GM21367 (cell line): Measurements from ENCODE around the gene TIMM10B.

Experiments used
- ATAC-seq: cut with Tn5 transposase; IDR thresholded peaks from one replicate; pipeline ENCODE4 v1.9.1; 2021; ENCODE audit not compliant: unreplicated experiment

Gene TIMM10B

DNA sequence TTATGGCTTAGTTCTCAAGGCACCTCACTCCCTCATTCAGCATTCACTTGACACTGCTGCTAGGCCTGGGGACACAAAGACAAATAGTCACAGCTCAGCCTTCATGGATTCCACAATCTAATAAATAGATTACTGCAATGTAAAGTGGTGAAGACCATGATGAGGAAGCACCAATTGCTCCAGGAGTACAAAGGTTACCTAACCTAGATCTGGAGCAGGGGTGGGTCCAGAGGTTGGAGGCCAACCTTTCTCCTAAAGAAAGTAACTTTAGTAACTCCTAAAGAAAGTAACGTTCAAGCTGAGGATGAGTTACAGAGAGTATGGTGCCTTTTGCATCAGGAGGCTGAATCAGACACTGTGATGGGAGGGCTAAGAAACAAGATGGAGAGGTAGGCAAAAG lies 11.7 kb upstream of the TIMM10B start:
- ATAC-seq, result no peak

DNA sequence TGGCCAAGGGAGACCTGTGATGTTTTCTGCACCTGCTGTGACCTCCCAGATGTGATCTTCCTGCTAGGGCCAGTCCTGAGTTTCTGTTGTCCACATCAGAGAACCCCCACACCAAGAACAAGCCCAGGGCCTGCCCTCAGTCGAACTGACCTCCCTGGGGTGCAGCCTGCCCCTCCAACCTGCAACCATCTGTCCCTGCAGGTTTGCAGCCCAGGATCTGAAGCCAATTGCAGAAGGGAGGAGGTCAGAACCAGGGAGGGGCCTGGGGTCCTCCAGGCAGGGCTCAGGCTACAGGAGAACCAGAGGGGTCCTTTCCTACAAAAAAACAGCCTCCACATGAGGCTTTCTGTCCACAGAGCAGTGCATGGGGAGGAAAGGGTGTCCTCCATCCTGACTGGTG lies 8.4 kb upstream of the TIMM10B start:
- ATAC-seq, result no peak

- peak; percentile 53 for ATAC-seq
These were observed 7.6 kb upstream of the TIMM10B start, which contains the start of gene TRIM3 for GRCh38 chr11:6473451-6474412. TSS of gene TRIM3 (minus strand) at chr11:6473941. CDS start at chr11:6465695, 8,246 bp downstream.

DNA sequence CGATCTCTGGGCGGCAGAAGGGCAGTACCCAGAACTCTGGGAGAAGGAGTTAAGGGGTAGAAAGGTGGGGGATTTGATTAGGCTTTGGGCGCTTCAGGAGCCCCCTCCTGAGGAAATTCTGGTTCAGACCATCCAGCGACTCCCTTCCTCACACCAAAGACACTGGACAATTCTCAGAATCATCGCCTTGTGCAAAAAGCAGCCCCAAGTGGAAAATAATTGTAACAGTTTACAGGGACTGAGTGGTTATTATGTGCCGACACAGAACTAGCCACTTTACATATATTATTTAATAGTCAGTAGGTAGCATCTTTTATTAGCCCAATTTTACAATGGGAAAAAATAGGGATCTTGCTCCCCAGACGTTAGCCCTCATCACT lies 6.9 kb upstream of the TIMM10B start:
- no peak for ATAC-seq

GRCh38 chr11:6474806-6475500 lies 6.3 kb upstream of the TIMM10B start:
- ATAC-seq, result no peak

DNA sequence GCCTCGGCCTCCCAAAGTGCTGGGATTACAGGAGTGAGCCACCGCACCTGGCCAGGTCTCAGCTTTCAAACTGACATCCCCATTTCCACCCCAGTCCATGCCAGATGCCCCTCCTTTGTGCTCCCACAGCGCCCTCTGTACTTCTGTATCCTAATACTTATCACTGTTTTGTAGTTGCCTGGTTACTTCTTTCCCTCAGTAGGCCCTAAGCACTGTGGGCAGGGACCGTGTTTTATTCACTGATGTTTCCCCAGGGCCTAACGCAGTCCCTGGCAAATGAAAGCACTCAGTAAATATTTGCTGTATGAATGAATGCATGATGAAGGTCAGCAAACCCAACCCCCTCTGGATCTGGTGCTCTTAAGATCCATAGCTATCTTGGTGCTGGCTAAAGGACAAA lies 5.4 kb upstream of the TIMM10B start:
- ATAC-seq, result no peak

- ATAC-seq, result no peak
These were observed 4.7 kb upstream of the TIMM10B start for GRCh38 chr11:6476571-6476970.

GRCh38 chr11:6480299-6480914 lies 894 bp upstream of the TIMM10B start:
- no peak for ATAC-seq

DNA sequence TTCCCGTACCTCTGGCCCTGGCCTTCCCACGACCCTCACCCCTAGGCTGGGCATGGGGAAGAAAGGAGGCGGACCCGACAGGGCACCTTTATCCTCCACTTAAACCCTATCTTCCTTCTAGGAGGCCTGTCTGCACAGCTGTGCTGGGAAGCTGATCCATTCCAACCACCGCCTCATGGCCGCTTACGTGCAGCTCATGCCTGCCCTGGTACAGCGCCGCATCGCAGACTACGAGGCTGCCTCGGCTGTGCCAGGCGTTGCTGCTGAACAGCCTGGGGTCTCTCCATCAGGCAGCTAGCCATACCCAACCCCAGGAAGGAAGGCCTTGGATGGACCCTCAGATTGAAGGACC lies 599 bp downstream of the TIMM10B start:
- peak; percentile 1 for ATAC-seq

DNA sequence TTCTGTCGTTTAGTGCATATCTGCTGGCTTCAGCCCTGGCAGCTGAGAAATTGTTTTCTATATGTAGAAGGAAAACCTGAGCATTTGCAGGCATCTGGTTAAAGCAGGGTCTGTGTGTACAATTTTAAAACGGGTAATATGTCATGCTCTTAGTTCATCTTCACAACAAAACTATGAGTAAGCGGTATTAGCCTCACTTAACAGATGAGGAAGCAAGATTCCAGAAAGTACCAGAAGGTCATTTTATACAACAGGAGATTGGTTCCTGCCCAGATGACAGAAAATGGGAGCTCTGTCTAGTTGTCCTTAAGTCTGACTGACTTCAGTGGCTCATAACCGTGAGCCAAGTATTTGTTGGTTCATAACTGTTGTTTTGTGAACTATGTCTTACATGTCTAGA lies 1.1 kb downstream of the TIMM10B start:
- ATAC-seq, result no peak

DNA sequence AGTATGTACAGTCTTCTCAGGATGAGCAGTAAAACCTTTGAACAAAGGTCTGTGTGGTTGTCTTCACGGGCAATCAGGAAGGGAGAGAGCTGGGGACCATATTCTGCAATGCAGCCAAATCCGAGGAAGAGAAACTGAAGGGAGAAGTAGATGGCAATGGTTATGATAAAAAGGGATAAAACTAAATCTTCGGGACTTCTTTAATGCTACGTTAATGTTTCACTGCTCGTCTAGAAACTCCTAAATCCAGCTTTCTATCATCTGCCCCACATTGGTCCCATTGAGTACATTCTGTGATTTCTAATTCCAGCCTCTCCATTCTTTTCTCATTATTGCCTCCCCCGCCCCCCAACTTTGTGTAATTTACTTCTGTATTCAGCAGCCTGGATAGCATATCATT lies 1.7 kb downstream of the TIMM10B start:
- no peak for ATAC-seq

GRCh38 chr11:6485661-6486060 lies 4.4 kb downstream of the TIMM10B start:
- no peak for ATAC-seq

DNA sequence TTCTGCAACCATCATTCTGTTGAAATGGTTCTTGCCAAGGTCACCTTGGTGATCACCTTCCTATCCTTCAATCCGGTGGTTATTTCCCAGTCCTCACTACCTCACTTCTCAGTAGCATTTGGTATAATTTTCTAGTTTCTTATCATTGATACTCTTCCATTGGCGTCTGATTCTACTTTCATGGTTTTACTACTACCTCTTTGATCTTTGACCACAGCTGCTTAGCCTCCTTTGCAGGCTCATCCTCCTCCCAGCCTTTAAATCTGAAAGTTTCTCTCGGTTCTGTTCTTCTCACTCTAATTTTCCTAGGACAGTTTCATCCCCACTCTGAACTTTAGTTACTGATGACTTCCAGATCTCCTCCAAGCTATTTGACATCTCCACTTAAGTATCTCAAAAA lies 5.0 kb downstream of the TIMM10B start:
- ATAC-seq, result no peak

- ATAC-seq, result no peak
These were observed 5.6 kb downstream of the TIMM10B start for GRCh38 chr11:6486938-6487337.

DNA sequence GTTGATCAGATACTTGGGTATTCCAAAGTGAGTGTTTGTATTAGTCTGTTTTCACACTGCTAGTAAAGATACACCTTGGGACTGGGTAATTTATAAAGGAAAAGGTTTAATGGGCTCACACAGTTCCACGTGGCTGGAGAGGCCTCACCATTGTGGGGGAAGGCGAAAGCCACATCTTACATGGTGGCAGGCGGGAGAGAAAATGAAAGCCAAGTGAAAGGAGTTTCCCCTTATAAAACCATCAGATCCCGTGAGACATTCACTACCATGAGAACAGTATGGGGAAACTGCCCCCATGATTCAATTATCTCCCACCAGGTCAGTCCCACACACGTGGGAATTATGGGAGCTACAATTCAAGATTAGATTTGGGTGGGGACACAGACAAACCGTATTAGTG lies 7.0 kb downstream of the TIMM10B start:
- ATAC-seq, result no peak

DNA sequence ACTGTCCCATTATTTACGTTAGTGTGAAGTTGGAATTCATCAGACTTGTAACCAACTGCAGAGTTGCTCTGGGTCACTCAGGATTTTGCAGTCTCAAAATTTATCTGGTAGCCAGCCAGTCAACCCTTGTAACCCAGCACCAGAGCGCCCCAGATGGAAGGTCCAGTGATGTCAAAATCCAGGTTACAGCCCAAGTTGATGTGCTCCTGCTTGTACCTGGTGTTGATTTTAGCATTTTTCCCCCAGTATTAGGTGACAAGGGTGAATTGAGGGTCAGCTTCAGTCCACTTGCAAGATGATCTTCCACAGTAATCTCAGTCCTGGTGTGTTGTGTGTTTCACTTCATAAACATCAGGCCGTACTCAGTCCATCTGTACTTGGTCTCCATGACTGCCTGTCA lies 7.5 kb downstream of the TIMM10B start:
- ATAC-seq, result no peak

DNA sequence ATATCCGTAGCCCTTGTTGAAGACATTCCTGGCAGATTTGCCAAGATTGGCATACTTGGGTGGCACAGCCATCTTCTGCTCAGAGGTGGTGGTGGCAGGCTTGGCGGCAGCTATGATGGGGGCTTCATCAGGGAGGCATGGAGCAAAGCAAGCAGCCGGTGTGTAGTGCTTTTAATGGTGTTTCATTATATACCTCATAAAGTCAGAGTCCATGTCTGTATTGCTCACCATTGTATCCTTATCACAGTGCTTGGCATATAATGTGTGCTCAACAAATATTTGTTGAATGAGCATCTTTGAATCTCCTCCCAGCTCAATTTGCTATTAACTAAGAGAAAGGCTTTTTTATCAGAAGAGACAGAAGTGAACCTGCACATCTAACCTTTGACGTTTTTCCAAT lies 8.0 kb downstream of the TIMM10B start:
- no peak for ATAC-seq

DNA sequence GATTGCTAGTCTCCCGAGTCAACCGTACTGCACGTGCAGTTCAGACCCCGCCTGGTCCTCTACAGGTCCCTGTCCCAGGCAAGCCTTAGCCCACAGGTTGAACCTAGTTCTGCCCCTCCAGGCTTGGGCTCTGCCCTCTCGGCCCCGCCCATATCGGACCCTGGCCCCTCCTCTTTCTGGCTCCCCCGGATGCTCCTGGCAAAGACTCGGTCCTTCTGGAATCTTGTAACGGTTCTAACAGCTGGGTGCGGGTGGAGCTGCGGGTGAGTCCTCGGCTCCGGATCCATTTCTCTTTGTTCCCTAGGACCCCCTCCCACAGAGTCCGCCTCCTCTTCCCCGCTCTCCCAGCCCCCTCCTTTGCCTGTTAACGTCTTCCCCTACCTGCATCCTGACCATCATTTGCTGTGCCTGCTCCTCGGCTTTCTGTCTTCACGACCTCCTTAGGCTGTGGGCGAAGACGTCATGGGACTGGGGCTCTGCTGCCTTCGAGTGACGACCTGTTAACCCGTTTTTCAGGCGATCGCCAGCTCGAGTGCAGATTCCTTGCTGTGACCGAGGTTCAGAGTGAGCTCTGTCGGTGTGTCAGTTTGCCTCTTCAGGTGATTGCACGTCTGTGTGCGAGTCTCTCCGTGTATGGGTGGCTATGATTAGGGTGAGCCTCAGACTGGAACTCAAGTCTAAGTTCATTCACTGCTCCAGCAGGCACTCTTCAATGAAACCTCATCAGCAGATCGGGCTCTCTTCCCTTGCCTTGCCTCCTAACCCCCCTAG lies 16.0 kb downstream of the TIMM10B start, which contains the start of gene DNHD1:
Gene DNHD1 (plus strand): TSS at position 212 of the 771 bp plus-strand sequence. CDS start 936 bp downstream, outside the sequence.
- ATAC-seq, result no peak

- no peak for ATAC-seq
These were observed 16.8 kb downstream of the TIMM10B start for GRCh38 chr11:6498121-6498520.

GRCh38 chr11:6498544-6498943 lies 17.2 kb downstream of the TIMM10B start:
- ATAC-seq, result no peak

DNA sequence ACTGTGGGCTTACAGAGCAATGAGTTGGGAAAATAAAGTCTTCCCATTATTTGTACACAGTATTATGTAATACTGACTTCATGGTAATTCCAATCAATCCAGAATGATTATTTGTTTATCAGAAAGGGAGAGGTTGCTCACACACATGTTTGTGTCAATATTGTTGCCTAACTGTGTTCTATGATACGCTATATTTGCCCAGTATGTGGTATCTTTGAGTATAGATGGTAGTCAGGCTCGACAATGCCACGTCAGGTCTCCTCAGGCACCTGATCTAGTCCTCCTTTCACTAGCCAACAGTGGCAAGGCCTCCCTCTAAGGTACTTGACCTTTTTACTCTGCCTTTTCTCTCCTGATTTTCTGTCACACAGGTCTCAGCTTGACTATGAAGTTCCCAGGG lies 21.1 kb downstream of the TIMM10B start:
- no peak for ATAC-seq
